Stimulated activated CD4-positive, alpha-beta T cell treated with anti-CD3 and anti-CD28 coated beads, TNF-alpha, amount 100 ng/mL, for 48 hours (primary cell): ENCODE measurements around the gene TTLL1.

ENCODE experiments used
- DNase-seq, 3 donors: peaks; one replicate each; pipeline ENCODE4 v3.0.0-alpha.2; 2020; ENCODE audit warnings: low read depth in 3 of 3

The TTLL1 gene

GRCh38 chr22:42994276-42994916 lies 94.8 kb downstream of the TTLL1 start:
- DNase-seq = no peak

GRCh38 chr22:42993651-42994275 lies 95.4 kb downstream of the TTLL1 start:
- no peak for DNase-seq

- no peak for DNase-seq
Observed at GRCh38 chr22:42992886-42993479, 96.2 kb downstream of the TTLL1 start.

GRCh38 chr22:42992092-42992491 lies 97.1 kb downstream of the TTLL1 start:
- DNase-seq = no peak

- DNase-seq = no peak
Observed at GRCh38 chr22:42991010-42991651, 98.1 kb downstream of the TTLL1 start.

GRCh38 chr22:42990131-42990838 lies 98.9 kb downstream of the TTLL1 start:
- DNase-seq = no peak
